ENCODE results near the gene MLEC. TPM values are rescaled to one million over a fixed set of nuclear protein-coding genes. Genes with fewer than 3 reads are reported as not detected.

The MLEC gene
- total and polyA plus RNA-seq, 11 donors = 39.2 to 150 (median 117) TPM

- Histone ChIP-seq H3K27ac (no peak overlapping the region), H3K9me3 (no peaks in the 10 kb centered on the region), H3K4me3 (no peak overlapping the region), H3K27me3 (peaks cover 11 to 62% (median 45%) of the 10 kb centered on the region in 9 donors), H3K36me3 (no peaks in the 10 kb centered on the region), H3K4me1 (peaks cover 0 to 23% (median 11%) of the 10 kb centered on the region in 12 donors)
- DNase-seq = no peak
- TF ChIP-seq POLR2A (IDR thresholded peaks at IDR 0.05) = no peak
- TF ChIP-seq CTCF (IDR thresholded peaks at IDR 0.05) = no peak
- ATAC-seq = no peak
- 80 to 84% (median 82%) methylated on average over 9 of the region's 9 CpGs for WGBS, 4 donors
- intact Hi-C loops (cut with DNase I) = loop anchor here in 2 of 10 donors (10.0 kb wide), 1 partner anchor 463 kb away; no protein-coding TSS in a partner anchor
These were observed 44.8 kb upstream of the MLEC start for GRCh38 chr12:120642121-120642520.

GRCh38 chr12:120642826-120643225, 44.1 kb upstream of the MLEC start:
- no peaks in the 10 kb centered on the region for H3K9me3 ChIP-seq
- H3K36me3 ChIP-seq = no peaks in the 10 kb centered on the region
- DNase-seq (no peak), ATAC-seq (no peak)
- no peak for TF ChIP-seq CTCF (IDR thresholded peaks at IDR 0.05)
- TF ChIP-seq POLR2A (IDR thresholded peaks at IDR 0.05) = no peak
- intact Hi-C loops (cut with DNase I) = loop anchor here in 2 of 10 donors (10.0 kb wide), 1 partner anchor 462 kb away; no protein-coding TSS in a partner anchor
- no peak overlapping the region for H3K4me3 ChIP-seq
- WGBS, 4 donors = 88 to 94% (median 91%) methylated on average over 4 of the region's 4 CpGs
- H3K27me3 ChIP-seq = peaks cover 11 to 62% (median 45%) of the 10 kb centered on the region in 9 donors
- no peak overlapping the region for H3K27ac ChIP-seq
- peaks cover 0 to 23% (median 11%) of the 10 kb centered on the region in 12 donors for H3K4me1 ChIP-seq

- DNase-seq = no peak
- WGBS, 4 donors = 77 to 82% (median 79%) methylated on average over 4 of the region's 4 CpGs
- intact Hi-C loops (cut with DNase I) = loop anchor here in 2 of 10 donors (10.0 kb wide), 1 partner anchor 461 kb away; no protein-coding TSS in a partner anchor
- no peak overlapping the region for H3K4me3 ChIP-seq
- H3K9me3 ChIP-seq = no peaks in the 10 kb centered on the region
- H3K27me3 ChIP-seq = peaks cover 11 to 62% (median 45%) of the 10 kb centered on the region in 9 donors
- TF ChIP-seq POLR2A (IDR thresholded peaks at IDR 0.05) = no peak
- TF ChIP-seq CTCF (IDR thresholded peaks at IDR 0.05) = no peak
- H3K4me1 ChIP-seq = peaks cover 0 to 26% (median 12%) of the 10 kb centered on the region in 12 donors
- ATAC-seq = no peak
- H3K36me3 ChIP-seq = no peaks in the 10 kb centered on the region
- H3K27ac ChIP-seq = no peak overlapping the region
These were observed 43.4 kb upstream of the MLEC start for GRCh38 chr12:120643574-120643973.

GRCh38 chr12:120646044-120646443, 40.9 kb upstream of the MLEC start:
- Histone ChIP-seq H3K4me3 (no peak overlapping the region), H3K27me3 (peaks cover 8 to 51% (median 37%) of the 10 kb centered on the region in 9 donors), H3K36me3 (no peaks in the 10 kb centered on the region), H3K27ac (no peak overlapping the region), H3K4me1 (peaks cover 0 to 36% (median 19%) of the 10 kb centered on the region in 12 donors), H3K9me3 (no peaks in the 10 kb centered on the region)
- 43 to 51% (median 45%) methylated on average over 6 of the region's 6 CpGs for WGBS, 4 donors
- no peak for TF ChIP-seq CTCF (IDR thresholded peaks at IDR 0.05)
- TF ChIP-seq POLR2A (IDR thresholded peaks at IDR 0.05) = no peak
- no peak for DNase-seq
- no peak for ATAC-seq
- intact Hi-C loops (cut with DNase I) = loop anchor here (2.0 to 10.0 kb wide), 11 partner anchors 41 to 459 kb away; partner anchors contain the start of genes HNF1A (in 1 of the 10), MLEC (in 1 of the 10) and POP5 (in 1 of the 10)
